Middle frontal gyrus (tissue), 1 donor: ENCODE measurements around the gene MRTFA.
"Not testable (repeated sequence)": the region's sequence is repeated elsewhere in the genome, so short reads cannot be mapped to it uniquely, and the experiment has no call there.

Experiments used
- DNase-seq: peaks from one replicate; pipeline ENCODE4 v3.0.0-alpha.2; 2015; ENCODE audit warnings: low spot score; ENCODE audit errors: extremely low spot score

MRTFA gene

DNA sequence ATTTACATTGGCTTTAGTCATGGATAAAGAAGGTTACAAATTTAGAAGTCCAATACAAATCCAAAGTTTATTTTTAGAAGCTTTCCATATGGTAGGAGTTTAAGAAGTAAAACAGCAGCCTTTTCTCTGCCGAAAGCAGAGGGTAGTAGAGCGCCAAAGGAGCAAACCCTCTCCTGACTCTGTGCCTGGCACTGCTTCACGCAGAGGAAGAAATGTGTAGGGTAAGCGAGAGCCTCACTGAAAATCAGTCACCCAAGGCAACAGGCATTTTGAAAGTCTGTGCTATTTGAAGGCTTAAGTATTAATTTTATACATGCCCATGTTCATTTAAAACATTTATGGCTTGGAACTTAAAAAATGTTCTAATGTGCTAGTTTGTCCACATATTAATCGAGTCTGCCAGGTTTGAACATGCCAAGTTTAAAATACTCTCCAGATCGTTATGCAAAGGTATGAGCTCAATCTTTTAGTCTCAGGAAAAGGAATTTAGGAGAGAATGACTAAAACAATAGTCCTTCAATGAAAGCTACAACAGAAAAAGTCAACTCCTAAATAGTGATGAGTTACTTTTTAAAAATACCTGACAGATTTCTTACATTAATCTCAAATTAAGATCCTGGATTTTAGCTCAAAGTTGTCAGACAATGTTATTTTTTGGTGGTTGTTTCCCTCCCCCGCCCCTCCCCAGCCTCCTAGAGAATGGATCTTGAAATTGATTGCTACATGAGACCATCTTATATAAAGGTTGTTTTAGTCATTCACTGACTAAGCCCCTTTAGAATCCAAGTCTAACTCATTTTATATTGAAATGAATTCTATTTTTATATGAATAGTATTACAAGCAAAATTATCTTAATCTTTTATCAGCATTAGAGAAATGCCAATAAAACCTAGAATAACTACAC, 38.7 kb downstream of the MRTFA start:
- DNase-seq = no peak

DNA sequence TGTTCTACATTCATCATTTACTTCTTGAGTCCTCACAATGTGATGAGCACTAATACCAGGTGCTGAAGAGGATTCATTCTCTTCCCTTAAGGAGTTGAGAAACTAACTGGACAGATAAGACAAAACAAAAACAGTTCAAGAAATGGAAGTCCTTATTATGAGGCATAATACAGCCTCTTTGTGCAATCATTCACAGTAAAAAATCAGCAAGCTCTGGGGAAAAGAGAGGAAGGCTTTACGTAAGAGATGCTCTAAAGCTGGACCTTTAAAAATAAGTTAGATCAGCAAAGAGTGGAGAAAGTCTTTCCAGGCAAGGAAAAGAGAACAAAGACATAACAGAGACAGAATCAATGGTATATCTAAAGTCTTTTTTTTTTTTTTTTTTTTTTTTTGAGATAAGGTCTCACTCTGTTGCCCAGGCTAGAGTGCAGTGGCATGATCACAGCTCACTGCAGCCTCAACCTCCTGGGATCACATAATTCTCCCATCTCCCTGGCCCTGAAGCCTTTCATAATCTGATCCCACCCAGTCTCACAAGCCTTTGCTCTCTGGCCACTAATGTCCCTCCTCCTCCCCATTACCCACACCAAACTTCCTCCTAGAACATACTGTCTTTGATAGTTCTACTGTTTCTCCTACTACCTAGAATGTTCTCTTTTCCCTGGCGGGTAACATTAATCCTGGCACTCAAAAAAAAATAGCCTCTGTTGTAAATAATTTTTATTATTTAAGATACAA, 40.9 kb downstream of the MRTFA start:
- DNase-seq = no peak

DNA sequence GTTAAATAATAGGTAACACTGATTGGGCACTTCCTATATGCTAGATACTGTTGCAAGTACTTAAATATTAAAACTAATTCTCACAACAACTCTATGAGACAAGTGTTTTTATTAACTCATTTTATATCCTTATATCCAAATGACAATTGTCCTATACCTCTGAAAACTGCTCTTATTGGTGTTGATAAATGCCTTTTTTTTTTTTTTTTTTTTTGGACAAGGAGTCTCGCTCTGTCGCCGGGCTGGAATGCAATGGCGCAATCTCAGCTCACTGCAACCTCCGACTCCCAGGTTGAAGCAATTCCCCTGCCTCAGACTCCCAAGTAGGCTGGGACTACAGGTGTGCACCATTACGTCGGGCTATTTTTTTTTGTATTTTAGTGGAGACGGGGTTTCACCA, 41.6 kb downstream of the MRTFA start:
- DNase-seq = no peak

DNA sequence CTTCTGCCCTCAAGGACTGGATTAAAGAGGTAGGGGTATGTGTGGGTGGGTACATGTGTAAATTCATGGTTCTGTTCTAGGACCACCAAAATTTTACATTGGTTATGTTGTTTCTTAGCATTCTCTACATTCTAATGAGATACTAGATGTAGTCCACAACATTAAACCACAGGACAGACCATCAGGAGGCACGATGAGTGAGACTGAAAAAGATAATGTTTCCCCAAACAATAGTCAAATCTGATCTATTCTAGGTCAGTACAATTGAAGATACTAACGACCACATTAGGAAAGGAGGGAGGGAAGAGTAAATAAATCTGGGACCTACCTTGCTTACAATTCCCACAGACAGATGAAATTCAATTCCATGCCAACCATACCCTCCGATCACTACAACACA, 42.2 kb downstream of the MRTFA start:
- DNase-seq = no peak

DNA sequence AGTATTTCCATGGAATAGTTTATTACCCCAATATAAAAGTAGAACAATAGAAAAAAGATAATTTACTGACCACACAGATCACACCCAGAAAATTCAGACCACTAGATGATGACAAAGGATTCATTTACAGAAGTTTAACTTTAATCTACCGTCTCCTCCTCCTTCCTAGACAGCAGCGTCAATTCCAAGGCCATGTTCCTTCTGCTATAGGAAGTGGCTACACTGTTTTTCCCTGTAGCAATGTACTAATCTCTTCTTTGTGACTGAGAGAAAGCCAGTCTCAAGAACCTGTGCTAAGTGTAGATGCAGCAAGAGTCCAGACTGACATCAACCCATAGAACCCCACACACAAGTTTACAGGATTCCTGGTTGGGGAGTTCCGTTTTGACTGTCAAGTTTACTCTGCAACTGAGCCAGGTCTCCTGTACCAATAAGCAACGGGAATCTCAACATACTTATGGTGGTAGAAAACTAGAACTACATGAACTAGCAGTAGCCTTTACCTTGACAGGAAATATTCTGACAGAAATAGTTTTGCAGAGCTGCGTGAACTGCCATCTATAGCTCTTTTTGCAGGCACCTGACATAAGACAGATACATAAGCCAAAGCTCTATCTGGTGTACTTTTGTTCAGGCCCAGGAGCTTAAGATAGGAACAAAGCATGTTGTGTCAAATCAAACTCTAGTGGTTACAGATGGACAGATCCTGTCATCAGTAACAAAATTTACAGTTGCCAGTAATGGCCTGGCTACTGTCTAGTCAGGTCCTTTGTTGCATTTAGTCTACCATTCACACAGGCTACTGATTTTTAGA, 42.9 kb downstream of the MRTFA start:
- no peak for DNase-seq

DNA sequence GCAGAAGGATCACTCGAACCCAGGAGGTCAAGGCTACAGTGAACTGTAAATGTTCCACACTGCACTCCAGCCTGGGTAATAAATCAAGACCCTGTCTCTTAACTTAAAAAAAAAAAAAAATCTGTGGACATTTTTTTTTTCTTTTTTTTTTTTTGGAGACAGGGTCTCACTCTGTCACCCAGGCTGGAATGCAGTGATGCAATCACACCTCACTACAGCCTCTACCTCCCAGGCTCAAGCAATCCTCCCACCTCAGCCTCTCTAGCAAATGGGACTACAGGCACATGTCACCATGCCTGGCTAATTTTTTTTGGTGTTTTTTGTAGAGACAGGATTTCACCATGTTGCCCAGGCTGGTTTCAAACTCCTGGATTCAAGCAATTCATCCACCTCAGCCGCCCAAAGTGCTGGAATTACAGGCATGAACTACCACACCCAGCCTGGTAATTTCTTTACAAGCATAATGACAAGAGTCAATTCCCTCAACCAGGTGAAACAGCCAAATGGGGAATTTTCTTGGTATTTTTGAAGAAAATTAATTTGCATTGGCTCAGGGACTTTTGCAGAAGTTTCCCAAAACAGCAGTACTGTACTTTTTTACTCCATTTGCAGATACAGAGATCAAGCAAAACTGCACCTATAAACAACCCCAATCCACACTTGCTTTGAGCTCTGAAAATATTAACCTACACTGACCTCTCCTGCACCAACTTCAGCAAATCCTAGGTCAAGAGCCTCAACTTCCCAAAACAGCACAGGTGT, 44.0 kb downstream of the MRTFA start:
- DNase-seq = no peak

DNA sequence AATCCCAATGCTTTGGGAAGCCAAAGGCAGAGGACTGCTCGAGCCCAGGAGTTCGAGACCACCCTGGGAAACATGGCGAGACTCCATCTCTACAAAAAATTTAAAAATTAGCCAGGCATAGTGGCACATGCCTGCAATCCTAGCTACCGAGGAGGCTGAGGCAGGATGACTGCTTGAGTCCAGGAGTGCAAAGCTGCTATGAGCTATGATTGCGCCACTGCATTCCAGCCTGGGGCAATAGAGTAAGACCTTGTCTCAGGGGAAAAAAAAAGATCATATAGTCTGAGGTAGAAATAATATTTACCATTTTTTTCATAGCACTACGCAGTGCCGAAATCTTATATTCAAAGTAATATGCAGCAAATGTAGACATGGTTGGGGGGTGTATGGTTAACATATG, 47.8 kb downstream of the MRTFA start:
- DNase-seq = no peak

DNA sequence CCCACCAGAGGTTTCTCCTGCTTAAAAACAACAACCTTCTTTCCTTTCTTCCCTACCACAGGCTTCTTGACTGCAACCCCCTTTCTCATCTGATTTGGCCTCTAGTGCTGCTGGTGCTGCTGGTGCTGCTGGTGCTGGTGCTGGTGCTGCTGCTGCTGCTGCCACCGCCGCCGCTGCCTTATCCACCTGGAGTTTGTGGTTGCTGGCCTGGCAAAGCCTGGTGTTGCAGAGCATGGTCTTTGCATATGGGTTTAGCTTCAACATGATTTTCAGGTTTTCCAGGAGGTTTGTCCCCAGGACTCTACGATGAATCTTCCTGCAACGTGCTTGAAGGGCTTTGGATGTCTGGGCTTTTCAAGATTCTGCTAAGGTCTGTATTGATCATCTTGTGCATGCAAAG, 49.7 kb downstream of the MRTFA start:
- DNase-seq = no peak

DNA sequence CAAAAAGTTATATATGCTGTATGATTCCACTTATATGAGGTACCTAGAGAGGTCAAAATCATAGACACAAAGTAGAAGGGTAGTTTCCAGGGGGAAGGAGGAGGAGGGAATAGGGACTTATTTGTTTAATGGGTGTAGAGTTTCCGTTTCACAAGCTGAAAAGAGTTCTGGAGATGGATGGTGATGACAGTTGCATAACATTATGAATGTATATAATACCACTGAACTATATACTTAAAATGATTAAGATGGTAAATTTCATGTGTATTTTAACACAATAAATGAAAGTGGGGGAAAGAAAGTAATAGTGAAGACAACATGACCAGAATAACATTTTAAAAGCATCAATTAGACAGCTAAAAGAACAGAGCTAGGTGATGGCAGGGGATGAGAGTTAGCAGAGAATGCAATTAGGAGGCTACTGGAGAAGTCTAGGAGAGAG, 51.2 kb downstream of the MRTFA start:
- no peak for DNase-seq

DNA sequence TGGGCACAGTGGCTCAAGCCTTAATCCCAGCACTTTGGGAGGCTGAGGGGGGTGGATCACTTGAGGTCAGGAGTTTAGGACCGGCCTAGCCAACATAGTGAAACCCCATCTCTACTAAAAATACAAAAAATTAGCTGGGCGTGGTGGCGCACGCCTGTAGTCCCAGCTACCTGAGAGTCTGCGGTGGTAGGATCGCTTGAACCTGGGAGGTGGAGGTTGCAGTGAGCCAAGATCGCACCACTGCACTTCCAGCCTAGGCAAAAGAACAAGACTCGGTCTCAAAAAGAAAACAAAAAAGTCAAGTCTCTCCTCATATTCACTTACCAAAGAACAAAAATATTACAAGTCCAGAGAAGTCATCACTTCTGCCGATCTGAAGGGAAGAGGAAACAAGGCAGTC, 51.8 kb downstream of the MRTFA start:
- DNase-seq = not testable (repeated sequence)

DNA sequence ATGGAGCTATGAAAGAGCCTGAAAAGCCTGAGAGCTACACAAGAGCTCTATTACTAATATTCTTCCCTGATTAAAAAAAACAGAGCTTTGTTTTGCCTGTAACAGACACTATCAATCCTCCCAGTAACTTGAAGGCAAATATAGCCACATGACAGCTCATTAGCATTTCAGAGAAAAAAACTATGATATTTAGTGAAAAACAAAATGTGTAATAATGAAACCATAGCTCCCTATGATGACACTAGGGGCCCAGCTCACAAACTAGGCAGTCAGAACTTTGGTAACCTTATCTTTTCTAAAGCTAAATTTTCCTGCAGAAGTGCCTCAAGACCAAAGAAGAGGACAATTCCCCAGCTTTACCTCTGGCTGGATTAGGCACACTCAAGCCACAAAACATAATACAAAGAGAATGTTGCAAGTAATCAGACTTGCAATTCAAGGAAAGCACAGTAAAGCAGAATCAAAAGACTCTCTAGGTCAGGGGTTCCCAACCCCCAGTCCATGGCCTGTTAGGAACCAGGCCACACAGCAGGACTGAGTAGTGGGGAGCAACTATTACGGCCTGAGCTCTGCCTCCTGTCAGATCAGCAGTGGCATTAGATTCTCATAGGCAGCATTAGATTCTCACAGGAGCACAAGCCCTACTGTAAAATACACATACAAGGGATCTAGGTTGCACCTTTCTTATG, 53.3 kb downstream of the MRTFA start:
- DNase-seq = no peak

DNA sequence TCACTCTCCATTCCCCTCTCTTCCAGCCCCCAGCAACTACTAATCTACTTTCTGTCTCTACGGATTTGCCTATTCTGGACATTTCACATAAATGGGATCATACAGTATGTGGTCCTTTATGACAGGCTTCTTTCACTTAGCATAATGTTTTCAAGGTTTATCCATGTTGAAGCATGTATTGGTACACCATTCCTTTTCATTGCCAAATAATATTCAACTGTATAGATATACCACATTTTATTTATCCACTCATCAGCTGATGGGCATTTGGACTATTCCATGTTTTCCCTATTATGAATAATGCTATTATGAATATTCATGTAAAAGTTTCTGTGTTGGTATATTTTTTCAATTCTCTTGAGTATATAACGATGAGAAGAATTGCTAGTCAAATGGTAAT, 54.5 kb downstream of the MRTFA start:
- DNase-seq = no peak

DNA sequence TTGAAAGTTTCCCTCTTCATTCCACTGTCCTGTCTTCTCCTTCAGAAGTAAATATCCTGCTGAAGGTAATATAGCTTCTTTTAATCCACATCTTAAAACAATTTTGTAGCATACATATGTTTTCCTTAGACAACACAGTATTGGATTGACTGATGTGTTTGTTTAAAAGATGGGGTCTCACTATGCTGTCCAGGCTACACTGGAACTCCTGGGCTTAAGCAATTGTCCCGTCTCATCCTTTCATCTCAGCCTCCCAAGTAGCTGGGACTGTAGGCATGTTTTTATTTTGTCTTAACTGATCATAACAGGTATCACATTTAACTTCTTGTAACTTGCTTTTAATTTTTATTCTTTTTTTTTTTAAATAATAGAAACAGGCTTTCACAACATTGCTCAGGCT, 55.9 kb downstream of the MRTFA start:
- DNase-seq = no peak

DNA sequence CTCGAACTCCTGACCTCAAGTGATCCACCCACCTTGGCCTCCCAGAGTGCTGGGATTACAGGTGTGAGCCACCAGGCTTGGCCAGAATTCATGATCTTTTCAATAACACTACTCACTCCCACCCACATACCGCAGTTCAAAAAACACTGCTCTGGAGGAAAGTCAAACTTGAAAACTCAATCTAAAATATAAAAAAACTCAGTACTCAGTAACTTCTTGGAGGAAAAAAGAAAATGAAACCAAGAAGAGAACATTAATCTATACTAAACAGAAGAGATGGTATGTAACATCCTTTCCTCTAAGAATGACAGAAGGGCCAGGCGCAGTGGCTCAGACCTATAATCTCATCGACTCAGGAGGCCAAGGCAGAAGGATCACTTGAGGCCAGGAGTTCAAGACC, 58.3 kb downstream of the MRTFA start:
- no peak for DNase-seq

DNA sequence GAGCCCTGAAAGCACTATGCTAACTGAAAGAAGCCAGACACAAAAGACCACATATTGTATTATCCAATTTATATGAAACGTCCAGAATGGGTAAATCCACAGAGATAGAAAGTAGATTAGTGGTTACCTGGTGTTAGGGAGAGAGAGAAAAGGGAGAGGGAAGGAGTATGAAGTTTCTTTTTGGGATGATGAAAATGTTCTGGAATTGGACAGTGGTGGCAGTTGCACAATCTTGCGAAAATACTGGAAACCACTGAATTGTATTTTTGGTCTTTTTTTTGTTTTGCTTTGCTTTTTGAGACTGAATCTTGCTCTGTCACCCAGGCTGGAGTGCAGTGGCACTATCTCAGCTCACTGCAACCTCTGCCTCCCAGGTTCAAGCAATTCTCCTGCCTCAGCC, 63.5 kb downstream of the MRTFA start:
- DNase-seq = no peak

DNA sequence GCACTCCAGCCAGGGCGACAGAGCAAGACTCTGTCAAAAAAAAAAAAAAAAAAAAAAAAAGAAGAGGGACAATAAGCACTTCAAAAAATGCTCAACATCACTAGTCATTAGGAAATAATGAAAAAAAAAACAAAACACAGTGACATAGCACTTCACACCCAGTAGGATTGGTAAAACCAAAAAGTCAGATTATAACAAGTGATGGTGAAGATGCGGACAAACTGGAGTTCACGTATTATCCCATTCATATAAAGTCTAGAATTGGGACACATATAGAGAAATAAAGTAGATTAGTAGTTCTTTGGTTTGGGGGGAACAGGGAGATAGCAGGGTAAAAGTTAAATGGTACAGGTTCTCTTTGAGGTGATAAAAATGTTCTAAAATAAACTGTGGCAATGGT, 64.6 kb downstream of the MRTFA start:
- no peak for DNase-seq

DNA sequence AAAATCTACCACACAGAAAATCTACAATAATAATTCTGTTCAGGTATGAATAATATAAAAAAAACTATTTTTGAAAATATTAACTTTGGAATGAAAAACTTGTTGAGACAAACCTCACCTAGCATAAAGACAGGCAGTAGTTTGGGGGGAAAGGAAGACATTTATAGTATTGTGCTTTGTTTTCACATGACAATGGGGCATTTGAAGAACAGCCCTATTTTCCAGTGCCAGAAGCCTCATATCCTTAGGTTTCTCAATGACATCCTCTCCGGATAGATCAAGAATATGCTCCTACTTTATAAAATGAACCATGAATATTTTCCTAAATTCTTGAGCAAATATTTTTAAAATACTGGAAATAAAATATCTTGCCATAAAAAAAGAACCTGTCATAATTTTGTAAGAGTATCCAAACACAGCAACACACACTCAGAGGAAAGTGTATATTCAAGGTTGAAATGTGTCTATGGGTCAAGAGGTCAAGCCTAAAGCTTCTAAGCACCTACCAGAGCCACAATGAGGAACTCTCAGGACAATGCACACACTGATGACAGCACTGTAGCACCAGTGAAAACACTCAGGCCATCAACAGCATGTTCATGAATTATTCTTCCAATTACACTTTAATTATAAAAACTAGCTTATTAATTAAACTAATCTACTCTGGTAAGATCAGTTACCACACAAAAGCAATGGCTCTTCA, 68.7 kb downstream of the MRTFA start:
- no peak for DNase-seq

DNA sequence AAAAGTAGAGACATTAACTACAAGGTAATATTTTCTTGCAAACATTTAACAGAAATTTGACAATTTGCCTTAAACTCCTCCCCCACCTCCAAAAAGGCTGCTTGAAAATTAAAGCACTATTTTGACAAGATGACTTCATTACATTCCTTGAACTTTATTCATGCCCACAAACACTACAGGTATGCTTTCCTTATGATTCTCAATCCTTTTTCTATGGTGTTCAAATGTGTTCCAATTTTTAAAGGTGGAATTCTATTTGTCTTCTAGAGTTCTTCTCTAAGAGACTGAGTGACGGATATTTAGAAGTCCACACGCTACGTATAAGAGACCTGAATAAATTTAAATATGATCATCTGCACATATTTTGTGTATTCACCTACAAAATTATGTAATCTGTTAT, 69.4 kb downstream of the MRTFA start:
- DNase-seq = no peak

DNA sequence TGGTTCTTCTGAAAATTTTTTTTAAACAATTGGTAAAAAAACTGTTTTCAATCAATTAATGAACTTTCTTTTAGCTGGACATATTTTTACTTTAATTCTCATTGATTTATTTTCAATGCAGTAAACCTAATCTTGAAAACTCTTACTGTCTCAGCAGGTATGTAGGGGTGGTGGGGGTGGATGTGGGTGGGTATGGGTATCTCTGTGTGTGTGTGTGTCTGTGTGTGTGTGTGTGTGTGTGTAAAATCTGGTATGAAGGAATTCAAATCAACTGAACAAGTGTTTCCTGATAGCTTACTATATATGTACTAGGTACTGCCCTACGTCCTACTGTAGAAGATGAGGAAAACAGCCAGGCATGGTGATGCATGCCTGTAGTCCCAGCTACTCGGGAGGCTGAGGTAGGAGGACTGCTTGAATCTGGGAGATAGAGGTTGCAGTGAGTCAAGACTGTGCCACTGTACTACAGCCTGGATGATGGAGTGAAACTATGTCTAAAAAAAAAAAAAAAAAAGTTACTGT, 75.5 kb downstream of the MRTFA start:
- DNase-seq = no peak

DNA sequence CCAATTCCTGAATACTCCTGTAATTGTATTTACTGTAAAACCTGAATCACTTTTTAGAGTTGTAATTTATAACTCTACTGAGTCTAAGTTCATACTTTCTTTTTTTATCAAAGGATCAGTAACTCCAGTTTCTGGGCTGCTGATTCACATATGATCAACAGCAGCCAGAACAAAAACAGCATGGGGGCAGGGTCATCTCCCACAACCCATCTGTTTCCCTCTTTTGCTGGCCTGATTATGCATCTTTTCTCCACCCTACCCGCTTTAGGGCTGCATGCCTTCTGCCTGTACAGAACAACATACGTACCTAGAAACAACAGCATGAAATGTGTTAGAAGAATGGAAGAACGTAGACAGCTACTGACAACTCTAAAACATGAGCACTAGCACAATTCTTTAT, 76.0 kb downstream of the MRTFA start:
- peak; percentile 35 for DNase-seq
